Thyroid gland (tissue), 4 donors: ENCODE results near the gene CENPX. TPM values are rescaled to one million over a fixed set of nuclear protein-coding genes. Genes with fewer than 3 reads are reported as not detected.

Experiments used
- DNase-seq, 2 donors: peaks; one replicate each; pipeline ENCODE4 v3.0.0-alpha.2; 2019
- H3K27ac ChIP-seq, 3 donors: fragments of 200-600 bp; sonication (generic); 1 replicate in 2 of 3; 2 replicates in 1 of 3; pipeline ENCODE4 v1.5.1; 2016 to 2019; ENCODE audit warnings: mild to moderate bottlenecking in 1 of 3, moderate library complexity in 1 of 3
- H3K27me3 ChIP-seq: fragments of 200-600 bp; sonication (generic); one replicate; pipeline ENCODE4 v1.5.1; 2019
- H3K36me3 ChIP-seq, 2 donors: fragments of 200-600 bp; sonication (generic); one replicate each; pipeline ENCODE4 v1.5.1; 2016 to 2019
- H3K4me1 ChIP-seq, 2 donors: fragments of 200-600 bp; sonication (generic); one replicate each; pipeline ENCODE4 v1.5.1; 2017 to 2019
- H3K4me3 ChIP-seq, 3 donors: fragments of 200-600 bp; sonication (generic); replicated peaks in 1 of 3; 1 replicate in 2 of 3; 2 replicates in 1 of 3; pipeline ENCODE4 v1.5.1; 2016; ENCODE audit warnings: mild to moderate bottlenecking in 1 of 3
- H3K9me3 ChIP-seq: fragments of 200-600 bp; sonication (generic); one replicate; pipeline ENCODE4 v1.5.1; 2017
- POLR2A ChIP-seq, 2 donors: fragments of 450-650 bp; IDR thresholded peaks; one replicate each; pipeline ENCODE4 v1.6.1; 2017; ENCODE audit warnings: antibody characterized with exemption in 2 of 2, mild to moderate bottlenecking in 2 of 2, moderate library complexity in 1 of 2
- WGBS, 2 donors: methylation state at CpG; one replicate each; pipeline ENCODE4 v1.1.5; 2017; 5-methylcytosine and 5-hydroxymethylcytosine counted together
- intact Hi-C: fragments of 100-400 bp; cut with DNase I; formaldehyde crosslinking; loops from one replicate; pipeline ENCODE4 v1.15.1; 2023
- total RNA-seq, 4 donors: library from RNA; depleted of rRNA; stranded (reverse); fragments of >200 nt; gene quantifications; one replicate each; pipeline ENCODE4 v1.2.3, GENCODE V29; 2016
- TF ChIP-seq, protein P1 (sequence below), 6 experiments: fragments of 200-600 bp in 3 of 6; fragments of 450-650 bp in 3 of 6; sonication (generic) in 3 of 6; IDR thresholded peaks; one replicate each; pipeline ENCODE4 v1.5.1; 2016 to 2019; ENCODE audit warnings: antibody characterized with exemption in 6 of 6, mild to moderate bottlenecking in 2 of 6, inconsistent platforms in 1 of 6, moderate library complexity in 1 of 6

Gene CENPX
- total RNA-seq, 4 donors from 2014 or later: 40.7 to 95.9 (median 78.0) TPM

DNA sequence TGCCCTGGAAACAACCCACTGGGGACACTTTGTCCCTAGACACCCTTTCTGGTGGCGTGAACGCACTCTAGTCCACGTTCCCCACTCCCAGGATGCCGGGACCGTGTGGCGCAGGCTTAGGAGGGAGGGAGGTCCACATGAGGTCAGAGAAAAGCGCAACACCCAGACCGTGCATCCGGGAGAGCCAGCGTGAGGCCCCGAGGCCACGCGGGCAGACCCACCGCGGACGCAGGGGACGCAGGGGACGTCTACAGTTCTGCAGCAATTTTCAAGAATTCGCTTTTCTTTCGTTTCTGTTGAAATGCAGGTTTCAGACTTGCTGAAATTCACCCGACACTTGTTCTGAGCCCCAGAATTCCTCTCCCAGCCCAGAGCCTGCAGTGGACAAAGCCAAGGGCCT is 24.2 kb upstream of the CENPX start:
- Histone ChIP-seq H3K4me3 (no peak overlapping the region), H3K27ac (no peak overlapping the region), H3K4me1 (peaks cover 6 to 10% of the 10 kb centered on the region in 2 donors), H3K36me3 (peaks cover 4 to 8% of the 10 kb centered on the region in 2 donors), H3K27me3 (no peaks in the 10 kb centered on the region), H3K9me3 (no peaks in the 10 kb centered on the region)
- 95 to 96% methylated on average over 21 of the region's 21 CpGs for WGBS, 2 donors
- intact Hi-C loops: no loop called here
- no peak for TF ChIP-seq POLR2A (IDR thresholded peaks at IDR 0.05)
- DNase-seq: no peak

DNA sequence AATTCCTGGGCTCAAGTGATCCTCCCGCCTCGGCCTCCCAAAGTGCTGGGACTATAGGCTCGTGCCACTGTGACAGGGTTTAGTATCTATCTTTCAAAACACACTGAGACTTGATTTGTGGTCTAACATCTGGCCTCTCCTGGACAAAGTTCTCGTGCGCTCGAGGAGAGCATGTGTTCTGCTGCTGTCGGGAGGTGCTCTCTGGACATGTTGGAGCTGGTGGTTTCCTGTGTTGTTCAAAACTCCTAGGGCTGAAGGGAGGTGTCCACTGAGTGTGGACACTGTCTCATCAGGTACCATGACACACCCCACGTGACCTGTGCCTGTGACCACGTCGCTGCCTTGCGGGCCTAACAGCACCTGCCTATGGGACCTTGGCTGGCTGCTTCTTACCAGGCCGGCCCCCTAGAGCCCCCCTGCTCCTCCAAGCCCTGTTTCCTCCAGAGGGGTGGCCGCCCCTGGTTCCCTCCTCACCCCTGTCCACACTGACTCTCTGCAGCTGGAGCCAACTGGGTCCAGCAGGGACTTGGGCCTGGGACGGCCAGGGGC is 23.3 kb upstream of the CENPX start:
- TF ChIP-seq, protein P1, sequence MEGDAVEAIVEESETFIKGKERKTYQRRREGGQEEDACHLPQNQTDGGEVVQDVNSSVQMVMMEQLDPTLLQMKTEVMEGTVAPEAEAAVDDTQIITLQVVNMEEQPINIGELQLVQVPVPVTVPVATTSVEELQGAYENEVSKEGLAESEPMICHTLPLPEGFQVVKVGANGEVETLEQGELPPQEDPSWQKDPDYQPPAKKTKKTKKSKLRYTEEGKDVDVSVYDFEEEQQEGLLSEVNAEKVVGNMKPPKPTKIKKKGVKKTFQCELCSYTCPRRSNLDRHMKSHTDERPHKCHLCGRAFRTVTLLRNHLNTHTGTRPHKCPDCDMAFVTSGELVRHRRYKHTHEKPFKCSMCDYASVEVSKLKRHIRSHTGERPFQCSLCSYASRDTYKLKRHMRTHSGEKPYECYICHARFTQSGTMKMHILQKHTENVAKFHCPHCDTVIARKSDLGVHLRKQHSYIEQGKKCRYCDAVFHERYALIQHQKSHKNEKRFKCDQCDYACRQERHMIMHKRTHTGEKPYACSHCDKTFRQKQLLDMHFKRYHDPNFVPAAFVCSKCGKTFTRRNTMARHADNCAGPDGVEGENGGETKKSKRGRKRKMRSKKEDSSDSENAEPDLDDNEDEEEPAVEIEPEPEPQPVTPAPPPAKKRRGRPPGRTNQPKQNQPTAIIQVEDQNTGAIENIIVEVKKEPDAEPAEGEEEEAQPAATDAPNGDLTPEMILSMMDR (IDR thresholded peaks at IDR 0.05): no peak
- no peak for TF ChIP-seq POLR2A (IDR thresholded peaks at IDR 0.05)
- no peak for DNase-seq
- Histone ChIP-seq H3K9me3 (no peaks in the 10 kb centered on the region), H3K36me3 (peaks cover 4 to 8% of the 10 kb centered on the region in 2 donors), H3K27me3 (no peaks in the 10 kb centered on the region), H3K27ac (no peak overlapping the region), H3K4me3 (no peak overlapping the region), H3K4me1 (peaks cover 6 to 9% of the 10 kb centered on the region in 2 donors)
- 82 to 87% methylated on average over 4 to 13 of the region's 14 CpGs for WGBS, 2 donors
- intact Hi-C loops: no loop called here

DNA sequence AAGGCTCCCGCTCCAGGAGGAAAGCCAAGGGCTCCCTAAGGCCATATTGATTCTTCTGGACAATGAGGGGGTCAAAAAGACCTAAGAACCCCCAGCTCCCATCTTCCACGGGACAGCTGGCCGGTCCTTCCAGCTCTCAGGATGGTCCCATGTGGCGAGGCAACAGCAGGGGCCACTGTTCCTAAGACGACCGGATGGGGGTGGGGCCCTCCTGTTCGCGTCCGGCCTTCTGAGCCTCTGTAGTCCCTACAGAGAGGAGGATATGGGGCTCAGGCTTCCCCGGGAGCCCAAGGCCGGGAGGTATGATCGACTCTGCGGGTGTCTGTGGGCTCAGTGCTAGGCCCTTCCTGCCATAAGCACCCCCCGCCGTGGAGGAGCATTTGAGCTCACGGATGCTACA is 20.8 kb upstream of the CENPX start:
- no peaks in the 10 kb centered on the region for H3K36me3 ChIP-seq

DNA sequence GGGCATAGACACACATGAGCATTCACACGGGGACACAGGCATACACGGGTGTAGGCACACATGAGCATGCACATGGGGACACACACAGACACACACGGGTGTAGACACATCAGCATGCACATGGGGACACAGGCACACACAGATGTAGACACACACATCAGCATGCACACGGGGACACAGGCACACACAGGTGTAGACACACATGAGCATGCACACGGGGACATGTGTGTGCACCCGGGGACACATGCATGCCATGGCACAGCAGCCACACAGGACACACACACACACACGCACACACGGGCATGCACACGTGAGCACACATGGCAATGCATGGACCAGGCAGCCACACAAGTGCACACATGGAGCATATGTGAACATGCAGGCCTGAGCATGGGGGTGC is 20.0 kb upstream of the CENPX start:
- TF ChIP-seq, protein P1 (IDR thresholded peaks at IDR 0.05): no peak
- TF ChIP-seq POLR2A (IDR thresholded peaks at IDR 0.05): no peak
- H3K4me1 ChIP-seq: no peaks in the 10 kb centered on the region
- DNase-seq: no peak
- H3K27me3 ChIP-seq: no peaks in the 10 kb centered on the region
- intact Hi-C loops: no loop called here
- 82 to 93% methylated on average over 3 to 7 of the region's 9 CpGs for WGBS, 2 donors
- H3K27ac ChIP-seq: no peak overlapping the region
- no peaks in the 10 kb centered on the region for H3K9me3 ChIP-seq
- H3K36me3 ChIP-seq: no peaks in the 10 kb centered on the region
- H3K4me3 ChIP-seq: no peak overlapping the region

More for the DNA sequence above, 20.8 kb upstream of the CENPX start:
- Histone ChIP-seq H3K27me3 (no peaks in the 10 kb centered on the region), H3K9me3 (no peaks in the 10 kb centered on the region), H3K27ac (no peak overlapping the region), H3K4me1 (no peaks in the 10 kb centered on the region), H3K4me3 (no peak overlapping the region)
- DNase-seq: no peak
- no peak for TF ChIP-seq POLR2A (IDR thresholded peaks at IDR 0.05)
- TF ChIP-seq, protein P1 (IDR thresholded peaks at IDR 0.05): no peak
- 68 to 71% methylated on average over 6 to 12 of the region's 16 CpGs for WGBS, 2 donors
- intact Hi-C loops: no loop called here

DNA sequence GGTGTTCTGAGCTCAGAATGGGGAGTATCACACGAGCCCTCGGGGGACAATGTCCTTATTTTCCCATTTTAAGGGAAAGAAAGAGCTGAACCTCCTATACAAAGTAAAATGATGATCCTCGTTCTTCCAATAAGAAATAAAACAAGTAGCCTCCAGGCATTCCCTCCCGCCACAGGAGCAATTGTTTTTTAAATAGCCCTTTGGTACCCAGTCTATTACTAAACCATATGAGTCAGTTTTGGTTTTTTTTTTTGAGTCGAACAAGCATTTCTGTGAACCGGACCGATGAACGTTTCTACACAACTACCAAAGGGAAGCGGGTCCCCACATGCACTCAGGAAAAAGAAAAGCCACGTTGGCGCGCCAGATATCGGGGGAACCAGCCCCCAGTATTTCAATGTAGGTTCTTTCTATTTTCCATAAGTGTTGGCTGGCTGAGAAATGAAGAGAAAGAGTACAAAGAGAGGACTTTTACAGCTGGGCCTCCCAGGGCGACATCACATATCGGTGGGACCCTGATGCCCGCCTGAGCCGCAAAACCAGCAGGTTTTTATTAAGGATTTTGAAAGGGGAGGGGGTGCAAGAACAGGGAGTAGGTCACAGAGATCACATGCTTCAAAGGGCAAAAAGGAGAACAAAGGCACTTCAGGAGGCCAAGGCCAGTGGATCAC is 18.6 kb upstream of the CENPX start:
- 87 to 90% methylated on average over 17 of the region's 17 CpGs for WGBS, 2 donors
- Histone ChIP-seq H3K36me3 (no peaks in the 10 kb centered on the region), H3K4me3 (no peak overlapping the region), H3K27ac (no peak overlapping the region), H3K9me3 (no peaks in the 10 kb centered on the region), H3K27me3 (no peaks in the 10 kb centered on the region), H3K4me1 (peaks cover 6 to 7% of the 10 kb centered on the region in 2 donors)
- intact Hi-C loops: no loop called here
- no peak for DNase-seq
- no peak for TF ChIP-seq POLR2A (IDR thresholded peaks at IDR 0.05)
- TF ChIP-seq, protein P1 (IDR thresholded peaks at IDR 0.05): no peak
